DOHH2 (cell line): ENCODE measurements around the gene DYTN.

Experiments
- H3F3A ChIP-seq: fragments of 200-600 bp; sonication (generic), shearing (Covaris generic); 2 replicates; pipeline ENCODE4 v1.6.0; 2016; ENCODE audit warnings: antibody characterized with exemption, mild to moderate bottlenecking; ENCODE audit not compliant: control insufficient read depth, insufficient read depth
- H3K27ac ChIP-seq: fragments of 200-600 bp; sonication (generic); 2 replicates; pipeline ENCODE4 v1.5.1; 2014; ENCODE audit warnings: low read depth, mild to moderate bottlenecking, low read length, moderate library complexity
- H3K27me3 ChIP-seq: fragments of 200-600 bp; sonication (generic); 2 replicates; pipeline ENCODE4 v1.6.1; 2014; ENCODE audit warnings: mild to moderate bottlenecking, low read length, mixed read lengths; ENCODE audit not compliant: control insufficient read depth
- H3K36me3 ChIP-seq: fragments of 200-600 bp; sonication (generic); 2 replicates; pipeline ENCODE4 v1.6.1; 2014; ENCODE audit warnings: mild to moderate bottlenecking, low read length, moderate library complexity, mixed read lengths; ENCODE audit not compliant: control insufficient read depth
- H3K4me1 ChIP-seq: fragments of 200-600 bp; sonication (generic); 2 replicates; pipeline ENCODE4 v1.6.1; 2014; ENCODE audit warnings: mild to moderate bottlenecking, low read length, mixed read lengths; ENCODE audit not compliant: control insufficient read depth
- H3K4me2 ChIP-seq: fragments of 200-600 bp; sonication (generic); 2 replicates; pipeline ENCODE4 v1.6.0; 2014; ENCODE audit warnings: mild to moderate bottlenecking, low read length, moderate library complexity
- H3K4me3 ChIP-seq: fragments of 200-600 bp; sonication (generic); 2 replicates; pipeline ENCODE4 v1.5.1; 2014; ENCODE audit warnings: mild to moderate bottlenecking, low read length, mixed read lengths
- H3K79me2 ChIP-seq: fragments of 200-600 bp; sonication (generic); 2 replicates; pipeline ENCODE4 v1.6.1; 2014; ENCODE audit warnings: mild to moderate bottlenecking, low read length, mixed read lengths; ENCODE audit not compliant: control insufficient read depth
- H3K9me2 ChIP-seq: fragments of 200-600 bp; sonication (generic); replicated peaks from 2 replicates; pipeline ENCODE4 v1.6.1; 2014; ENCODE audit warnings: mild to moderate bottlenecking, low read length, mixed read lengths; ENCODE audit not compliant: control insufficient read depth
- H3K9me3 ChIP-seq: fragments of 200-600 bp; sonication (generic); 2 replicates; pipeline ENCODE4 v1.6.1; 2014; ENCODE audit warnings: antibody characterized with exemption, low read length, mixed read lengths; ENCODE audit not compliant: control insufficient read depth, insufficient read depth
- H4K20me1 ChIP-seq: fragments of 200-600 bp; sonication (generic); 2 replicates; pipeline ENCODE4 v1.6.0; 2014; ENCODE audit warnings: low read depth, mild to moderate bottlenecking, antibody characterized with exemption, low read length, moderate library complexity; ENCODE audit not compliant: control insufficient read depth, insufficient read depth
- CTCF ChIP-seq: fragments of 200-600 bp; sonication (generic); IDR thresholded peaks from one replicate; pipeline ENCODE4 v1.5.1; 2014; ENCODE audit warnings: antibody characterized with exemption, mild to moderate bottlenecking, low read depth, low read length; ENCODE audit not compliant: poor library complexity, severe bottlenecking
- EZH2phosphoT487 ChIP-seq: fragments of 200-600 bp; sonication (generic); IDR thresholded peaks from 2 replicates; pipeline ENCODE4 v1.6.1; 2017; ENCODE audit warnings: borderline replicate concordance, mild to moderate bottlenecking, antibody characterized with exemption, low read length, moderate library complexity, mixed read lengths

The DYTN gene

DNA sequence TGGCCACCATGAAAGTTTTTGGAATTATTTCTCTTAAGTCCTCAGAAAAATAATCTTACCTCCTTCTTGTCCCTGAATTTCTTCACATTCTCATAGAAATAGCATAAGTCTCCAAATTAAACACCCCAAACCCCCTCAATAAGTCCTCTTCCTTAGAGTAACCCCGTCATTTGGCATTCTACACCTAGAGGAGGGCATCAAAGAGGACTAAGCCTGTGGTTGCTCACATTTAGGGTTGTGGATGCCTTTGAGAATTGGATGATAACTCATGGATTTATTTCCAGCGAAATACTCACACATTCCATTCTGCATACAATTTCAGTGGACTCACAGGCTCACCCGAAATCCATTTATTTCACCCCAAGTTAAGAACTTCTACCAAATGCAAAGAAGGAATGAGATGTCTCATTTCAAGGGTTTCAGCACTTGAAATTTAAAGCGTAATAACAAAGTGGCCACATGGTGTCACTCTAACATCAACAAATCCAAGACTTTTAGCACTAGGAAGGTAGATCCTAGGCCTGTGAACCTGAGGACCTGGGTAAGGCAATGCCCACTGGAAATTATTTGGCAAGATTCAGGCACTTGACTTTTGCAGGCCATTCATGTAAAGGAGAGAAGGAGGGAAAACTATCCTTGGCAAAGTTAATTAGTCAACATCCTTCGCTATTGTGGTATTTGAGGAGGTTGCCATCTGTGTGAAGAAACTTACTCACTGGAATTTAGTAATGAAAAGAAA, 24.6 kb downstream of the DYTN start:
- Histone ChIP-seq H3K9me2 (no peaks in the 10 kb centered on the region), H3K27me3 (peaks cover 6% of the 10 kb centered on the region; the same call in 1 of the 2 replicates), H3K9me3 (no peaks in the 10 kb centered on the region), H3K79me2 (no peaks in the 10 kb centered on the region), H3K4me2 (no peak overlapping the region), H3K4me3 (no peak overlapping the region), H3K36me3 (no peaks in the 10 kb centered on the region), H3F3A (no peaks in the 10 kb centered on the region), H3K27ac (no peak overlapping the region), H4K20me1 (no peaks in the 10 kb centered on the region), H3K4me1 (0 out of 2 replicates have a peak, but pooled peaks cover 3% of the 10 kb centered on the region)
- TF ChIP-seq EZH2phosphoT487 (no peak), CTCF (peak; percentile 70)

GRCh38 chr2:206692971-206693370, 25.2 kb downstream of the DYTN start:
- TF ChIP-seq CTCF: no peak
- TF ChIP-seq EZH2phosphoT487: no peak
- no peaks in the 10 kb centered on the region for H3F3A ChIP-seq
- H3K4me1 ChIP-seq: 0 out of 2 replicates have a peak, but pooled peaks cover 3% of the 10 kb centered on the region
- no peak overlapping the region for H3K27ac ChIP-seq
- no peaks in the 10 kb centered on the region for H3K36me3 ChIP-seq
- peaks cover 6% of the 10 kb centered on the region; the same call in 1 of the 2 replicates for H3K27me3 ChIP-seq
- H3K4me3 ChIP-seq: no peak overlapping the region
- H3K79me2 ChIP-seq: no peaks in the 10 kb centered on the region
- no peak overlapping the region for H3K4me2 ChIP-seq
- H3K9me3 ChIP-seq: no peaks in the 10 kb centered on the region
- no peaks in the 10 kb centered on the region for H4K20me1 ChIP-seq
- H3K9me2 ChIP-seq: no peaks in the 10 kb centered on the region

DNA sequence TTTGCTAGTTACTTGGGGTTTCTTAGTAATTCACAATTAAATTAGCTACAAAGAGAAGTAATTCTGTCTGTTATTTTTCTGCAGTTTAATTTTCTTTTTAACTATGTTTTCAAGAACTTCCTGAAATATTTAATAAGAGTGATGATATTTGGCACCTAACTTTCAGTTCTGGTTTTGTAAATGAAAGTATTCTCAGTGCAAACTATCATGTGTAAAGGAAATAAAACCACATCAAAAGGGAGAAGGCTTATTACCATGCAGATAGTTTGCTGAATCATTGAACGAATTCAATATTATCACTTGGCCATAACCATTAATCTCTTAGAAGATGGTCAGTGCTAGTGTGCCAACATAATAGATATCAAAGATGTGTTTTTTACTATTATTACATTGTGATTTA, 29.2 kb downstream of the DYTN start:
- H3K9me3 ChIP-seq: no peaks in the 10 kb centered on the region
- H3K4me3 ChIP-seq: no peak overlapping the region

More for the DNA sequence above, 29.2 kb downstream of the DYTN start:
- Histone ChIP-seq H3K79me2 (no peaks in the 10 kb centered on the region), H3K27me3 (peaks cover 3% of the 10 kb centered on the region; the same call in 1 of the 2 replicates), H3K4me2 (no peak overlapping the region), H3K27ac (no peak overlapping the region), H3K9me2 (no peaks in the 10 kb centered on the region), H3K36me3 (no peaks in the 10 kb centered on the region), H3F3A (no peaks in the 10 kb centered on the region), H3K4me1 (0 out of 2 replicates have a peak, but pooled peaks cover 3% of the 10 kb centered on the region), H4K20me1 (no peaks in the 10 kb centered on the region)
- TF ChIP-seq CTCF (no peak), EZH2phosphoT487 (no peak)
